ENCODE data around the gene CYTH4.

DNA sequence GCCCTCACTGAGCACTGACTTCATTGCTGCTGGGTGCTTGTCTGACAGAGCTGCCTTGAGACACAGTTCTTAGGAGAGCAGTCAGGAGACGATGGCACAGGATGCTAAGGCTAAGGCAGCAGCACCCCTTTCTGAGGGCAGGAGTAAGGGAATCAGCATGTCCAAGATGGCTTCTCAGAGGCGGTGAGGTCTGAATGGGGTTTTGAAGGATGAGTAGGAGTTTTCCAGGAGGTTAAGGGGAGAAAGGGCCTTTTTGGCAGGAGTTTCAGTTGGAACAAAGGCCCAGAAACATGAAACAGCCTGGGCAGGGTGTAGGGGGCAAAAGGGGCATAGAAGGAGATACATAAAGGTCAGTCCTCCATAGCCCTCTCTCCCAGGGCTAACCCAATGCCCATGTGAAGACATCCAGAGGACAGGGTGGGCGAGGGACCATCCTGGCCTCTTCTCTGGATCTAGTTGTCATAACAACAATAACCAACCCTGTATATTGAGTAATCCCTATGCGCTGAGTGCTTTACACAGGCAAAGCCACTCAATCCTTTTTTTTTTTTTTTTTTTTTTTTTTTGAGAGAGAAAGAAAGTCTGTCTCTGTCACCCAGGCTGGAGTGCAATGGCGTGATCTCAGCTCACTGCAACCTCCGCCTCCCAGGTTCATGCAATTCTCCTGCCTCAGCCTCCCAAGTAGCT lies 19.0 kb downstream of the CYTH4 start:
- TF ChIP-seq, protein P1, sequence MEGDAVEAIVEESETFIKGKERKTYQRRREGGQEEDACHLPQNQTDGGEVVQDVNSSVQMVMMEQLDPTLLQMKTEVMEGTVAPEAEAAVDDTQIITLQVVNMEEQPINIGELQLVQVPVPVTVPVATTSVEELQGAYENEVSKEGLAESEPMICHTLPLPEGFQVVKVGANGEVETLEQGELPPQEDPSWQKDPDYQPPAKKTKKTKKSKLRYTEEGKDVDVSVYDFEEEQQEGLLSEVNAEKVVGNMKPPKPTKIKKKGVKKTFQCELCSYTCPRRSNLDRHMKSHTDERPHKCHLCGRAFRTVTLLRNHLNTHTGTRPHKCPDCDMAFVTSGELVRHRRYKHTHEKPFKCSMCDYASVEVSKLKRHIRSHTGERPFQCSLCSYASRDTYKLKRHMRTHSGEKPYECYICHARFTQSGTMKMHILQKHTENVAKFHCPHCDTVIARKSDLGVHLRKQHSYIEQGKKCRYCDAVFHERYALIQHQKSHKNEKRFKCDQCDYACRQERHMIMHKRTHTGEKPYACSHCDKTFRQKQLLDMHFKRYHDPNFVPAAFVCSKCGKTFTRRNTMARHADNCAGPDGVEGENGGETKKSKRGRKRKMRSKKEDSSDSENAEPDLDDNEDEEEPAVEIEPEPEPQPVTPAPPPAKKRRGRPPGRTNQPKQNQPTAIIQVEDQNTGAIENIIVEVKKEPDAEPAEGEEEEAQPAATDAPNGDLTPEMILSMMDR (IDR thresholded peaks at IDR 0.05): no peak
- TF ChIP-seq POLR2A (IDR thresholded peaks at IDR 0.05): no peak

Data from uterus (tissue), 2 donors.